Measurements from ENCODE around the gene LRIT1.

The LRIT1 gene

DNA sequence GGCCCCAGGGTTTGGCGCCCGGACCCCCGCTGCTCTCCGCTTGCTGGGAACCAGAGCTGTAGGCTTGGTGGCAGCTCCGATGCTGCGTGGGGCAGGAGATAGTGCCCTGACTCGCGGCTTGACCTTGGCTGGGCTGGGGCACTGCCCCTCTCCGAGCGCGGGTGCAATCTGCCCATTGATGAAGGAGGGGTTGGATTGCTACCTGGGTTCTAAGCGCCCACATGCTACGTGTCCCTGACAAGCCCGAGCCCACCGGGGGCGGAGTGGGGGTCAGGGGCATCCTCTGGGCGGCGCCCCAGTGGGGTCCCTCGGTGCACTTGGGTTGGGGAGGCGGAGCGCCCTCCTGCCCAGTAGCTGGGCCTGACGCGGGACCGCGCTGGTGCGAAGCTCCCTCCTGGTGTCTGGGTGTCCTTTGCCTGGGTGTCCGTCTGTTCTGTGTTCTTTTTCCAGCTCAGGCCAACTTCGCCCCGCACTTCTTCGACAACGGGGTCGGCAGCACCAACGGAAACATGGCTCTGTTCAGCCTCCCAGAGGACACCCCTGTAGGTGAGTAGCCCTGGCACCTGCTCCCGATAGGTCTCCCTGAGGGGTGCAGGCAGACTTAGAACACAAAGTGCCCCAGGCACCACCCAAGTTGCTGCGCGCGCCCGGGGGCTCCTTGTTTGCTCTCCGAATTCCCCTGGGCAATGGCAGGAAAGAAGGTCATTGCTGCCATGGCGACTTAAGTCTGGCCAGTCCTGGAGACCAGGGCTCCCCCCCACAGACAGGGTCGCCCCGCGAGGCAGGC is 46.1 kb downstream of the LRIT1 start:
- DNase-seq (ENCODE audit: insufficient read length, low spot score) (no peak), FAIRE-seq (no peak)

DNA sequence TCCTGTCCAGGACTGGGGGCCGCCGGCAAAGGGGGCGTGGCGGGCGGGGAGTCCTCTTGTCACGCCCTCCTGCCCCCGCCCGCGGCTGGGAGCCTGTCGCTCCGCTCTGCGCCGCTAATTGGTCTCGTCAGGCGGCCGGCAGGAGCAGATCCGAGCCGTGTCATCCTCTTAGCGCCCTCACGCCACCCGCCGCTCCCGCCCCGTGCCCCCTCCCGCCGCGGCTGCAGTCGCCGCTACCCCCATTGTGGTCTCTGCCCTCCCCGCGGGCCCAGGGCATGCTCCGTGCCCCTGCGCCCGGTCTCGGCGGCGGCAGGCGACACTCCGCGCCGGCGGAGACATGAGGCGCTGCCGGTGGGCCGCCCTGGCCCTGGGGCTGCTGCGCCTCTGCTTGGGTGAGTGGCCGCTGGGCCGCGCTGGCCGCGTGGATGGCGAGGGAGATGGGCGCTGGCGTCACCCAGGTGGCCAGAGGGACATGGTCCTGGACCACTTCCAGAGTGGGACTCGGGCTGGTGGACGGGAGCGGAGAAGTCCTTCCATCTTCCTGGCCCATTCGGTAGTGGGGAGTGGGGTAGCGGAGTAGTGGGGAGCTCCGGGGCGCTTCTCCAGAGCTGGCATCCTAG is 46.8 kb downstream of the LRIT1 start, which contains the start of gene CDHR1:
TSS of gene CDHR1 (plus strand) at position 114 of the 620 bp plus-strand sequence. CDS start at position 338, 224 bp downstream.
- DNase-seq (ENCODE audit: insufficient read length, low spot score) (peak; percentile 54), FAIRE-seq (no peak)

DNA sequence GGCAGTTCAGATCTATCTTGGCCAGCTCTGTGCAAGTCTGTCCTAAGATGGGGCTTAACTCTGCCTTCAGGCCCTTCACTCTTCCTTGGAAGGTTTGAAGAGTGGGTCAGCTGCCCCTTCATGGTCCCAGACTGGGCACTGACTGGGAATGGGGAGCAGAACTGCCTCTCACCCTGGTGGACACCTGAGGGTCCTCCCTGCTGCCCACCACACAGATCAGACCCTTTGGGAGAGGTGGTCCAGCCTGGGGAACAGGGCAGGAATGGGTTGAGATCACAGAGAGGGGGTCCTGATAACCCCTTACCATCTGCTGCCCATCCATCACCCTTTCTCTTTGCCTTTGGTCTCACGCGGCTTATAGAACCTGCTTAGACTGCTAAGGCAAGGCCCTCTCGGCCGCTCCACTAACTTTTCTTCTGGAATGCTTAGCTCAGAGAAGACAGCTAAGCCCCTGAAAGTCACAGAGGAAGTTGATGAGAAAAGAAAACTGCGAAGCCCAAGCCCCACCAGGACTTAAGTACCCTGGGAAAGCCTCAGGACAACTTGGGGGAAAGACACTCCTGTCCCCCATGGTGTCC is 47.4 kb downstream of the LRIT1 start:
- DNase-seq (ENCODE audit: insufficient read length, low spot score), result no peak
- no peak for FAIRE-seq

DNA sequence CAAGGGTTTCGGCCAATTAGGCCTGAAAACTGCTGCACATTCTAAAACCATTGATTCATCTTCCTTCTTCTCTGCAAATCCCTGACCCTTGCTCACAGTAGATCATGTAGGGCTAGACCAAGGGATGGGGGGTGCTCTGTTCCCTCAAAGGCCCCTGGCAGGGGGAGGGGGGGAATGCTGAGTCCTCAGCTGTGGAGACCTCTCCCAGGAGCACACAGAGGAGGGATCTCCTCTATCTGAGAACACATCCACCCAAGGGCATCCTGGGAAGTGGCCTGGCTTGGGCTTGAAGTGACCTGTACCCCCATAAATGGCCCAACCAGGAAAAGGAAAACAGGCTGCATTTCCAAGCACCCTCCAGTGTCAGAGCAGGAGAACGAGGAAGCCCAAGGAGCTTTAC is 48.0 kb downstream of the LRIT1 start:
- DNase-seq (ENCODE audit: insufficient read length, low spot score) (no peak), FAIRE-seq (no peak)

DNA sequence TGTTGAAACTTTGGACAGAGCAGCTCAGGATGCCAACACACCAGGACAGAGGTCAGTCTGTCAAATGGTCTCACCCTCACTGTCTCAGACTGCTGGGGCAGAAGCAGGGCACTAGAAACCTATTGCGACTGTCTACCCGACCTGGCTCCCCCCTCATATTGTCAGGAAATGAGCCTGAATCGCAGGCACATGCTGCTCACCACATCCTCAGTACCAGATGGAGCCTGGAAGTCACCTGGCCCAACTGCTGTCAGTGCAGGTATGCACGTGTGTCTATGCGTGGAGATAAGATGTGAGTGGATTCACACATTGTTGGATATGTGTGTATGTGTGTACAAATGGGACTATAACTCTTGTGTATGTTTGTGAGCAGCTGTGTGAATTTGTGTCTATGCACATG is 50.2 kb downstream of the LRIT1 start:
- DNase-seq (ENCODE audit: insufficient read length, low spot score) (no peak), FAIRE-seq (no peak)

DNA sequence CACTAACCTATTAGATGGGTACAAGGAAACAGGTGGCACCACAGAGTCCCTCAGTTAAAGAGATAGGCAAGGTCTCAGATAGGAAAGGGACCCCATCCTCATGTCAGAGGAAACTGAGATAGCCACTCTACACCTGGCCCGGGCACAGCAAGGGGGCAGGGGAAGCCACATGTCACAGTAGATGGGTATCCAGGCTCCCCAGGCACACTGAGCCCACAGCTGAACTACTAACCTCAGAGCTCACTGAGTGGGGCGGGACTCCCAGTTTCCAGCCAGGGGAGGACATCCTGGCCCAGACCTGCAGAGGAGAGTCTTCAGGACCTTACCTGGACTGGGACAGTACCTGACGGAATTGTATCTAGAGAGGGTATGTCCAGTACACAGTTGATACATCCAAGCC is 50.7 kb downstream of the LRIT1 start:
- no peak for FAIRE-seq
- no peak for DNase-seq (ENCODE audit: insufficient read length, low spot score)

DNA sequence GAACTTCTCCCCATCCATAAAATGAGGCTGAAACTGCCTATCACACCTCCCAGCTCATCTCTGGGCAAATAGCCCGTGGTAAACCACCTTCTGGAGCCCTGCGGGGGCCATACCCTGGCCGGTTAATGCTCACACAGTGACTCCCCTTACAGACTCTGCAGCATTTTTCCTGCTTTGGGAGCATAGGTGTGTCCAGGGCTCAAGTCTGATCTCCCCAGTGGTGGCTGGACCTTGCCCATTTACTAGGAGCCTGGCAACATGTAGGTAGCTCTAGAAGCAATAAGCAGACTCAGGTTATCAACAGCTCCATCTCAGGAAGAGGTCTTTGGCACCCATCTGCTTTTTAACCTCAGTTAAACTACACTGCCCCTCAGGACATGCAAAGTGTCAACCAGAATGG is 52.5 kb downstream of the LRIT1 start:
- FAIRE-seq (no peak), DNase-seq (ENCODE audit: insufficient read length, low spot score) (no peak)

DNA sequence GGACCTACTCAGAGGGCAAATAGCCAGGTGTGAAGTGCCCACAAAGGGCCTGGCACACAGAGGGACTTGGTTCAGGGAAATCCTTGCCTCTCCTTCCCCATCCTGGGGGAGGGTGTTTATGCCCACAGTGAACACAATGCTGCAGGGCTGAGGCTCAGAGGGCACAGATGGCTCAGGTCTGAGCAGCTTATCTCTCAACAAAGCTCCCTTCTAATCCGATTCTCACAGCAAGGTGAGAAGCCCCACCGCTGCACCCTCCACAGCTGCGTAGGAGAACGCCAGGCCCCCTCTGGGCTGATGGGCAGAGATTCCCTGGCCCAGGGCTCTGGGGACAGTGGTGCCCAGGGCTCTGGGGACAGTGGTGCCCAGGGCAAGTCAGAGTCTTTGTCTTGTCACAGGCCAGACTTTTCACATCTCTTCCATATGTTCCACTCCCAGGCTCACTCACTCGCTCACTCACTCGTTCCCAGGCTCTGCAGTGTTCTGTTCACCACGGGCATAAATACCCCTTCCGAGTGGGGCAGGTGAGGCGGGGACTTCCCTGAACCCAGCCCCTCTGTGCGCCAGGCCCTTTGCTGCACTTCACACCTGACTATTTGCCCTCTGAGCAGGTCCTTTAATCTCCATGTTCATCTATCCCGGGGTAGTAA is 55.7 kb downstream of the LRIT1 start:
- no peak for FAIRE-seq
- DNase-seq (ENCODE audit: insufficient read length, low spot score), result no peak

DNA sequence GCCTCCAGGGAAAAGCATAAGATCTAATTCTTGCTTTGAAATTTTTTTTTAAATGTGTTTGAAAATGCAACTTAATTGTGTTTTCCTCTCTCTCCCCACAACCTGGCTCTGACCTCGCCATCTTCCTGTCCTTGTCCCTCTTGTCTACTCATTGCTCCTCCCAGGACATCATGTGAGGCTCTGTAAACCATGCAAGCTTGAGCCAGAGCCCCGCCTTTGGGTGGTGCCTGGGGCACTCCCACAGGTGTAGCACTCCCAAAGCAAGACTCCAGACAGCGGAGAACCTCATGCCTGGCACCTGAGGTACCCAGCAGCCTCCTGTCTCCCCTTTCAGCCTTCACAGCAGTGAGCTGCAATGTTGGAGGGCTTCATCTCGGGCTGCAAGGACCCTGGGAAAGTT is 56.8 kb downstream of the LRIT1 start:
- DNase-seq (ENCODE audit: insufficient read length, low spot score) (no peak), FAIRE-seq (no peak)

DNA sequence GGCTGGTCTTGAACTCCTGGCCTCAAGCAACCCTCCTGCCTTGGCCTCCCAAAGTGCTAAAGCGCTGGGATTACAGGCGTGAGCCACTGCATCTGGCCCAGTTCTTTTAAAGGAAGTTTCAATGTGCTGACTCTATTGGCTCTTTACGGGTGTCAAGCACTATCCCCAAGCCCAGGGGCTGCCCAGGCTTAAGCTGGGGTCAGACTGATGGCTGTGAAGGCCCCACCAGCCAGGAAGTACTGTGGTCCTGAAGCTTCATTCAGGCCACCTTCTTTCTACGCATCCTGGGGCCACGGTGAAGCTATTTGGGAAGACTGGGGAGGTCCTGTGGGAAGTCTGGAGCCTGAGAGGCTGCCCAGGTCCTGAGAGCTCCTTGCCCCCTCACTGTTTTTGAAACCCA is 59.7 kb downstream of the LRIT1 start:
- no peak for DNase-seq (ENCODE audit: insufficient read length, low spot score)
- FAIRE-seq, result no peak

Measured in GM19239 (cell line).